Right forelimb (tissue), 1 donor: ENCODE measurements around the gene ANKRA2.
"Not testable (repeated sequence)": the region's sequence is repeated elsewhere in the genome, so short reads cannot be mapped to it uniquely, and the experiment has no call there.

Experiments used
- DNase-seq: peaks from one replicate; pipeline ENCODE4 v3.0.0-alpha.2; 2018

Gene ANKRA2

DNA sequence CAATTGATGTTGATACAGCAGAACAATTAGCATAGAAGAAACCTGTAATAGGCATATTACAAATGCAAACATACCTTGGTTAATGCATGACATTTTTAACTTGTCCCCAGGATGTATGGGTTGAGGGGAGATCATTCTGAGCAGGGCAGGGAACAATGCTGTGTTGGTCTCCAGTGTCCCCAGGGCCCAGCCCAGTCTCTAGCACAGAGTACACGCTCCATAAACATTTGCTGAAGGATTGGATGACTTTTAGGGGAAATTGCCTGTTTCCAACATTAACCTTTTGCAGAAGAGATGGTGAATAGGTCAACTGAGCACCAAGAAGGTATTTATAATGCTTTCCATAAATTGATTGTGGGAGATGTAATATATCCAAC, 20.0 kb downstream of the ANKRA2 start:
- DNase-seq: no peak

GRCh38 chr5:73544429-73545402, 20.7 kb downstream of the ANKRA2 start:
- DNase-seq: no peak

DNA sequence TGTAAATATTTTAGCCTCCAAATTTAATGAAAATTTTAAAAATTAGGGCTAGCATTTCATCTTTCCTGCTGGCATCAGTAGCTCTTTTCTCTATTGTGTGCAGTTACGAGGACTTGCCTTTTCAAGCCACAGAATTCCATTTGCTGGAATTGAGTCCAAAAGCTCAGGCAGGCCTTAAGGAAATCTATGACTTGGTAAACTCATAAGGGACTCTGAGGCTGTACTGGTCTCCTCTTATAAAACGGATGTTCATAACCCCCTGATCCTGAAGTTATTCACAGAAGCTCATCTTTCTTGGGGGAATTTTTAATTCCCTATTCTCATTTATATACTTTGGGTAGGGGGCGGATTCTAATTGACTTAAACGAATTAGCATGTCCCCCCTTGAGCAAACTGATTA, 23.4 kb downstream of the ANKRA2 start:
- no peak for DNase-seq

- no peak for DNase-seq
These were observed 25.2 kb downstream of the ANKRA2 start for GRCh38 chr5:73540192-73540591.

DNA sequence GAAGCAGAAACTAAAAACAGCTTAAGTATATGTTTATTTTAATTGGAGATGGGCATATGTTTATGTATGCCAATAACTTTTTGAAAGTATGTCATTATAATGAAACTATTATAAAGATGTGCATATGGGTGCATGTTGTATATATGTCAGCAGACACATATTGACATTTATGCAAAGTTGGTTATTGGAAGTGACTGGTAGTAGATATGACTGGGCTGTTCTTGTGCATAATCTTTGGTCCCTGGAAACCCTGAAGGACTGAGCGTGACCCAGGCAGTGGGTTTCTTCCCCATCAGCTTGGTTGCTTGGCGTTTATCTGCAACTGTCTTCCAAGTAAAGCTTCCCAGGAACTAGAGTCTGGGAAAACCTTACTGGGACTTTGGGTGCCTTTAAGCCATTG, 25.7 kb downstream of the ANKRA2 start:
- DNase-seq: no peak

DNA sequence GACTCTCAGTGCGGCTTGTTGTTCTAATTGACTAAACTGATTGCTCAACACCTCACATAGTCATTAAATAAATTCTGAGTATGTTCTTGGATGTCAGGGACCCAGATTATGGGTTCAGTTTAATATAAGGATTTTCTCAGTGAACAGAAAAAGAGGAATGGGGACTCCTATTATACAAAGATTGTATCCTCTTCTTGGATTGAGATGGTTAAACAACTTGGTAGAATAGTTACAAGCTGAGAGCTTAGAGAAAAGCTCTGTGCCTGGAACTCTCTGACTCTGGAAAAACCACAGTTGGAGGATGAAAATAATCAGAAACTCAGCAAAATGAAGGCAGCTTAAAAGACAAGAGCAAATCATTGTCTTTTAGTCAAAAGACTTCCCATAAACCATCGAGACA, 30.5 kb downstream of the ANKRA2 start:
- DNase-seq: no peak

GRCh38 chr5:73534011-73534644, 31.3 kb downstream of the ANKRA2 start:
- no peak for DNase-seq

GRCh38 chr5:73532195-73532594, 33.2 kb downstream of the ANKRA2 start:
- DNase-seq: no peak

- no peak for DNase-seq
These were observed 34.1 kb downstream of the ANKRA2 start for GRCh38 chr5:73531356-73531755.

- no peak for DNase-seq
These were observed 36.4 kb downstream of the ANKRA2 start for GRCh38 chr5:73529081-73529480.

GRCh38 chr5:73528248-73528647, 37.2 kb downstream of the ANKRA2 start:
- DNase-seq: no peak

DNA sequence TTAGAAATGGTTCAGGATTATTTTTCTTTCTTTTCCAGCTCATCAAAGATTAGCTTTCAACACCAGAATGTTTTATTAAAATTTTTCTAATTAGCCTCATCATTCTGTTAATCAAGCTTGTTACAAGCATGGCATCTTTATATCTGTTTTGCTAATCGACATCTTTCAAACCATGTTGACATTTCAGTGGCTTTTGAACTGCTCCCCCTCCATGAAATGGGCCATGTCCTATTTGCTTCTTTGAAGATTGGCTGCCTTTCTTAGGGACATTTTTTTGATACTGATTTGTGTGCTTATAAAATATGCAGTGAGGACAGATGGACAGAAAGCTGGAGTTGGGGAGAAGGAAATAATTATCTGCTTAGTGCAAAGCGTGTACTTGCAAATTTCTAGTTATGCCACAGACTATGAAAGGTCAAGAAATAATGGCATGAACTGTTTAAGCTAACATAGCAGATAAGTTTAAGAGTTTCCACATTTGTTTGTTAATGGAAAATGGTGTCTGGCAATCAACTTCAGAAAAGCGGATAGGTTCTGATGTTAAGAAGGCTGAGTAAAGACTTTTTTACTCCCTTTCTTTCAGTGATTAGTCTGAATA, 39.7 kb downstream of the ANKRA2 start:
- no peak for DNase-seq

- DNase-seq: no peak
These were observed 41.6 kb downstream of the ANKRA2 start for GRCh38 chr5:73523861-73524260.

- no peak for DNase-seq
These were observed 42.5 kb downstream of the ANKRA2 start for GRCh38 chr5:73522989-73523388.

- DNase-seq: peak; percentile 70
These were observed 45.7 kb downstream of the ANKRA2 start for GRCh38 chr5:73519531-73520283.

- DNase-seq: no peak
These were observed 50.2 kb downstream of the ANKRA2 start for GRCh38 chr5:73515232-73515631.

- DNase-seq: no peak
These were observed 51.0 kb downstream of the ANKRA2 start for GRCh38 chr5:73514418-73514817.

GRCh38 chr5:73513996-73514395, 51.4 kb downstream of the ANKRA2 start:
- DNase-seq: no peak

- not testable (repeated sequence) for DNase-seq
These were observed 56.9 kb downstream of the ANKRA2 start for GRCh38 chr5:73508521-73508920.

DNA sequence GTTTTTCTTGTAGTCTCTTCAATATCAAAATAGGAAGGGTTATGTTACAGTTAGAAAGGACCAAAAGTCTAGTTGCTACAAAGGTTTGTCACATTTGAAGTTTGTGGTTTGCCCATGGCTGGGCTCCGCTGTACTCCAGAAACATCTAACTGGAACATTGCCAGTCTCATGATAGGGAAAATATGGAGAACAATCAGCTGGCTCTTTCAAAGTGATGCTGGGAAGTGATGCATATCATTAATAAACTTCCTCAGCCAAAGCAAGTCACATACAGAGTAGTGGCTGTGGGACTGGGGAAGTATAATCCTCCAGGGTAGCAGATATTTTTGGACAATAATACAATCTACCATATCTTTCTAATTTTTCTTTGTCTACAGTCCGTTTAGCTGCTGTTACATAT, 58.4 kb downstream of the ANKRA2 start:
- no peak for DNase-seq

- no peak for DNase-seq
These were observed 58.9 kb downstream of the ANKRA2 start for GRCh38 chr5:73506459-73506955.
